Gastroesophageal sphincter (tissue), 4 donors: Measurements from ENCODE around the gene PCIF1. TPM values are rescaled to one million over a fixed set of nuclear protein-coding genes. Genes with fewer than 3 reads are reported as not detected.
"Not testable (repeated sequence)": the region's sequence is repeated elsewhere in the genome, so short reads cannot be mapped to it uniquely, and the experiment has no call there.

Experiments
- ATAC-seq: fragments of 150-250 bp; one replicate; pipeline ENCODE4 v1.9.1; 2016; ENCODE audit warnings: mild to moderate bottlenecking, moderate library complexity
- H3K27ac ChIP-seq, 4 donors: fragments of 200-600 bp; sonication (generic) in 3 of 4; 1 replicate in 3 of 4; 2 replicates in 1 of 4; pipeline ENCODE4 v1.5.1; 2016 to 2019
- H3K27me3 ChIP-seq: fragments of 200-600 bp; sonication (generic); one replicate; pipeline ENCODE4 v1.5.1; 2019
- H3K36me3 ChIP-seq, 2 donors: fragments of 200-600 bp; sonication (generic); one replicate each; pipeline ENCODE4 v1.5.1; 2019; ENCODE audit warnings: control low read depth in 1 of 2
- H3K4me1 ChIP-seq, 3 donors: fragments of 200-600 bp; sonication (generic); 1 replicate in 2 of 3; 2 replicates in 1 of 3; pipeline ENCODE4 v1.5.1; 2016 to 2019; ENCODE audit warnings: control low read depth in 2 of 3
- H3K4me3 ChIP-seq, 2 donors: fragments of 200-600 bp; sonication (generic); one replicate each; pipeline ENCODE4 v1.5.1; 2019; ENCODE audit warnings: mild to moderate bottlenecking in 1 of 2, moderate library complexity in 1 of 2
- H3K9me3 ChIP-seq, 3 donors: fragments of 200-600 bp; sonication (generic); one replicate each; pipeline ENCODE4 v1.5.1; 2017 to 2019; ENCODE audit warnings: control low read depth in 2 of 3
- EP300 ChIP-seq: sonication (generic); formaldehyde crosslinking; IDR thresholded peaks from one replicate; pipeline ENCODE4 v1.6.1; 2017; ENCODE audit warnings: antibody characterized with exemption, mild to moderate bottlenecking
- POLR2A ChIP-seq, 2 donors: fragments of 450-650 bp; IDR thresholded peaks; one replicate each; pipeline ENCODE4 v1.6.1; 2017; ENCODE audit warnings: antibody characterized with exemption in 2 of 2, mild to moderate bottlenecking in 2 of 2, moderate library complexity in 1 of 2
- POLR2AphosphoS5 ChIP-seq: sonication (generic); formaldehyde crosslinking; IDR thresholded peaks from one replicate; pipeline ENCODE4 v1.6.1; 2017; ENCODE audit warnings: antibody characterized with exemption
- WGBS, 2 donors: methylation state at CpG; one replicate each; pipeline ENCODE4 v1.1.5; 2018; ENCODE audit warnings: low coverage in 1 of 2; 5-methylcytosine and 5-hydroxymethylcytosine counted together
- total RNA-seq, 4 donors: library from RNA; depleted of rRNA; stranded (reverse); fragments of >200 nt; gene quantifications; one replicate each; pipeline ENCODE4 v1.1.0, GENCODE V29; 2016
- TF ChIP-seq, protein P1 (sequence below), 4 experiments: fragments of 200-600 bp in 2 of 4; fragments of 450-650 bp in 2 of 4; sonication (generic) in 1 of 4; IDR thresholded peaks; one replicate each; pipeline ENCODE4 v1.5.1; 2017 to 2019; ENCODE audit warnings: antibody characterized with exemption in 4 of 4, mild to moderate bottlenecking in 2 of 4, moderate library complexity in 2 of 4

The PCIF1 gene
- total RNA-seq, 4 donors from 2014 or later: 21.5 to 45.3 (median 39.2) TPM

DNA sequence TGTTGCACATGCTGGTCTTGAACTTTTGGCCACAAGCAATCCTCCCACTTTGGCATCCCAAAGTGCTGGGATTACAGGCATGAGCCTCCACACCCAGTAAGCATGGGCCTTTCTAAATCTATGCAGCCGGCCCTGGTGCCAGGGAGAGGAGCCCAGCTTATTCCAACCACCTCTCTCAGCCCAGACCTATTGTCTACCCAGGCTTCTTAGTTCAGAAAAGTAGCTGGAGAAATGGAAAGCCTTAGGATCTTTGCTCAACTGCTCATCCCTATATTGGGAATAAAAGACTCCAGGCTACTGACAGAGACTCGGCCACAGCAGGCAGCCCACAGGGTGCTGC, 7.8 kb upstream of the PCIF1 start:
- no peak overlapping the region for H3K27ac ChIP-seq

DNA sequence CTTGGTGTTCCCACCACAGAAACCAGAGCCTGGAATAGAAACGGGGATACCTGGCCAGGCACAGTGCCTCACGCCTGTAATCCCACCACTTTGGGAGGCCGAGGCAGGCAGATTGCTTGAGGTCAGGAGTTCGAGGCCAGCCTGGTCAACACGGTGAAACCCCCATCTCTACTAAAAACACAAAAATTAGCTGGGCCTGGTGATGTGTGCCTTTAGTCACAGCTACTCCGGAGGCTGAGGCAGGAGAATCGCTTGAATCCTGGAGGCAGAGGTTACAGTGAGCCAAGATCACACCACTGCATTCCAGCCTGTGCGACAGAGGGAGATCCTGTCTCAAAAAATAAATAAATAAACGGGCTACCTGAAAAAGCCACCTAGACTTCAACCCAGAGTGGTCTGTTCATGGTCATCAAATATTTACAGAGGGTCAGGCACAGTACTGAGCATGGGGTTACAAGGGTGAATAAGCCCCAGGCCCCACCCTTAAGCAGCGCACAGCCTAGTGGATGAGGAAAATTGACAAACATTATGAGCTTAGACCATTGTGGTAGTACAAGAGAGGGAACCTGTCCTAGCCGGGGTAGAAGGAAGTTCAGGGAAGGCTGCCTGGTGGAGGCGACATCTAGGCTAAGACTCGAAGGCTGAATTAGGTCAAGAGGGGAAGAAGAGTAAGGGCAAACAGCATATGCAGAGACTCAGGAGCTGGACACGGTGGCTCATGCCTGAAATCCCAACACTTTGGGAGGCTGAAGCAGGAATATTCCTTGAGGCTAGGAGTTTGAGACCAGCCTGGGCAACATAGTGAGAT, 7.2 kb upstream of the PCIF1 start:
- H3K36me3 ChIP-seq: no peaks in the 10 kb centered on the region
- no peak for ATAC-seq
- H3K4me3 ChIP-seq: no peak overlapping the region
- H3K27ac ChIP-seq: no peak overlapping the region
- H3K4me1 ChIP-seq: peaks cover 0 to 17% (median 15%) of the 10 kb centered on the region in 3 donors
- no peak for TF ChIP-seq EP300
- no peak for TF ChIP-seq POLR2AphosphoS5
- TF ChIP-seq POLR2A (IDR thresholded peaks at IDR 0.05): no peak
- TF ChIP-seq, protein P1, sequence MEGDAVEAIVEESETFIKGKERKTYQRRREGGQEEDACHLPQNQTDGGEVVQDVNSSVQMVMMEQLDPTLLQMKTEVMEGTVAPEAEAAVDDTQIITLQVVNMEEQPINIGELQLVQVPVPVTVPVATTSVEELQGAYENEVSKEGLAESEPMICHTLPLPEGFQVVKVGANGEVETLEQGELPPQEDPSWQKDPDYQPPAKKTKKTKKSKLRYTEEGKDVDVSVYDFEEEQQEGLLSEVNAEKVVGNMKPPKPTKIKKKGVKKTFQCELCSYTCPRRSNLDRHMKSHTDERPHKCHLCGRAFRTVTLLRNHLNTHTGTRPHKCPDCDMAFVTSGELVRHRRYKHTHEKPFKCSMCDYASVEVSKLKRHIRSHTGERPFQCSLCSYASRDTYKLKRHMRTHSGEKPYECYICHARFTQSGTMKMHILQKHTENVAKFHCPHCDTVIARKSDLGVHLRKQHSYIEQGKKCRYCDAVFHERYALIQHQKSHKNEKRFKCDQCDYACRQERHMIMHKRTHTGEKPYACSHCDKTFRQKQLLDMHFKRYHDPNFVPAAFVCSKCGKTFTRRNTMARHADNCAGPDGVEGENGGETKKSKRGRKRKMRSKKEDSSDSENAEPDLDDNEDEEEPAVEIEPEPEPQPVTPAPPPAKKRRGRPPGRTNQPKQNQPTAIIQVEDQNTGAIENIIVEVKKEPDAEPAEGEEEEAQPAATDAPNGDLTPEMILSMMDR (IDR thresholded peaks at IDR 0.05): no peak
- no peaks in the 10 kb centered on the region for H3K27me3 ChIP-seq
- H3K9me3 ChIP-seq: no peaks in the 10 kb centered on the region
- WGBS, 2 donors: 74 to 88% methylated on average over 7 to 8 of the region's 14 CpGs

More for the DNA sequence above, 7.8 kb upstream of the PCIF1 start:
- 40% methylated on average over 1 of the region's 2 CpGs; no CpG with 5 or more reads in 1 of the 2 donors for WGBS, 2 donors
- H3K4me1 ChIP-seq: peaks cover 0 to 18% (median 17%) of the 10 kb centered on the region in 3 donors
- no peaks in the 10 kb centered on the region for H3K9me3 ChIP-seq
- ATAC-seq: no peak
- no peaks in the 10 kb centered on the region for H3K27me3 ChIP-seq
- no peak overlapping the region for H3K4me3 ChIP-seq
- TF ChIP-seq POLR2AphosphoS5 (no peak), EP300 (no peak), POLR2A (IDR thresholded peaks at IDR 0.05) (no peak)
- TF ChIP-seq, protein P1 (IDR thresholded peaks at IDR 0.05): no peak
- H3K36me3 ChIP-seq: no peaks in the 10 kb centered on the region

DNA sequence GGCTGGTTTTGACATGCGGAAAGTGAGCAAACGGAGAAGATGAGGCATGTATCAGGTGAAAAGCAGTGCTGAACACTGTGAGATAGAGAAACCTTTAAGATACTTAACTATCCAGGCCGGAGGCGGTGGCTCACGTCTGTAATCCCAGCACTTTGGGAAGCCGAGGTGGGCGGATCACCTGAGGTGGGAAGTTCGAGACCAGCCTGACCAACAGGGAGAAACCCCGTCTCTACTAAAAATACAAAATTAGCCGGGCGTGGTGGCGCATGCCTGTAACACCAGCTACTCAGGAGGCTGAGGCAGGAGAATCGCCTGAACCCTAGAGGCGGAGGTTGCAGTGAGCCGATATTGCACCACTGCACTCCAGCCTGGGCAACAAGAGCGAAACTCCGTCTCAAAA, 2.8 kb upstream of the PCIF1 start:
- not testable (repeated sequence) for ATAC-seq, H3K27ac ChIP-seq, H3K36me3 ChIP-seq, H3K4me3 ChIP-seq, H3K9me3 ChIP-seq, H3K27me3 ChIP-seq
- WGBS, 2 donors: 86 to 87% methylated on average over 9 to 10 of the region's 17 CpGs
- peaks cover 0 to 26% (median 7%) of the 10 kb centered on the region in 3 donors for H3K4me1 ChIP-seq

DNA sequence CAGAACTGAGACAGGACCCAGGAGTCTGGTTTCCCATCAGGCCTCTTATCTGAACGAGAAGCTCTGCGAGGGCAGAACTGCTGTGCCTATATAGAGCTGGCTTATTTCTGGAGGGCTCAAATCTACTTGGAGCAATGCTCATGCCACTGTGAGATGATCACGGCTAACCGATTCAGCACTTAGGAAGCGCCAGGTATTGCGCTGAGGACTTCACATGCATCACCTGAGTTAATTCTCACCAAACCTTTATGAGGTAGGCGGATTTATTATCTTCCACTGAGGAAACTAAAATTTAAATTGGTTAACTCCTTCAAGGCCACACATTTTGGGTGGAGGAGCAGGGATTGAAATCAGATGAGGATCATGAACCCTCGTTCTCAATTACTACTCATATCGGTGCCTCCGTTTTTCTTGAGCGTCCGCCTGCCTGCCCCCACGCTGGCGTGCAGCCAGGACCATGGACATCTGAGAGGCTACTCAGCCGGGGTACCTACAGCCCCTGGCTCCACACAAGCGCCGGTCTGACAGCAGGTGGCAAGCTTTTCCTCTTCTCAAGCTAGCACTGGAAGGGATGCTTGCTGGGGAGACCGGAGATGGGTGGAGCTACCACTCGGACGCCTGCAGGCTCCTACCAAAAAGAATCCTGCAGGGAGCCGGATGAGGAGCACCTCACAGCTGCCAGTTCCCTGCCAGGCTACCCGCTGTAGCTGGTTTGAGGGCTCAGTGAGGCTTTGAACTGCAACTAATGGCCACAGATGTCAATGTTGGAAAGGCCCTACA, 1.0 kb upstream of the PCIF1 start:
- Histone ChIP-seq H3K36me3 (peaks cover 0 to 15% of the 10 kb centered on the region in 2 donors), H3K9me3 (no peaks in the 10 kb centered on the region), H3K27me3 (no peaks in the 10 kb centered on the region), H3K27ac (peak overlapping the region; percentile 97 to 100 (median 98)), H3K4me3 (peak overlapping the region; percentile 72 to 87), H3K4me1 (peaks cover 0 to 41% (median 7%) of the 10 kb centered on the region in 3 donors)
- WGBS, 2 donors: 12 to 69% methylated on average over 5 to 11 of the region's 22 CpGs
- ATAC-seq: no peak
- no peak for TF ChIP-seq EP300
- TF ChIP-seq, protein P1 (IDR thresholded peaks at IDR 0.05): peak in 3 of 4 experiments; percentile 26 to 43 (median 32)

DNA sequence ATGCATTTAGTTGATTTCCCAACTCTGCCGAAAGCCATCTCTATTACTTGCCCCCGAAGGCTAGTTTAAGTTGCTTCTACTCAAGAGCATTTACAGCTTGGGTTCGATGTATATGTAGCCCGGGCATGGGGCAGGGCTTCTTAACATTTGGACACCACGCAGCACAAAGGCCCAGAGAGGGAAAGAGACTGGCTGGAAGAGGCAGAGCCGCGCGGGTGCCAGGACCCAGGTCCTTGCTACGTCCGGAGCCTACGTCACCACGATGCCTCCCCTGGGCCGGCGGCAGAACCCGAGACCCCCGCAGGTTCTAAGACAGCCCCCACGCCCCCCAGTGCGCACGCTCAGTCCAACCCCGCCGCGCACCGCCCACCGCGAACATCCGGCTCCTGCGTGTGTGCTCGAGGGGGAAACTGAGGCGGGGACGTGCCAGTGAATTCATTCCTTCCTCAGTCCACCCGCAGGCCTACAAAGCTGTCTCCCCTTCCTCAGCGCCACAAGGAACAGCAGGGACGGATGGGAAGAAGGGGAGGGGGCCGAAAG, 367 bp upstream of the PCIF1 start:
- TF ChIP-seq POLR2A (IDR thresholded peaks at IDR 0.05): no peak
- TF ChIP-seq, protein P1 (IDR thresholded peaks at IDR 0.05): no peak
- no peak for TF ChIP-seq EP300
- no peak for TF ChIP-seq POLR2AphosphoS5
- WGBS, 2 donors: no CpG with 5 or more reads among the region's 34 CpGs
- Histone ChIP-seq H3K27me3 (no peaks in the 10 kb centered on the region), H3K36me3 (peaks cover 0 to 21% of the 10 kb centered on the region in 2 donors), H3K27ac (peak overlapping the region; percentile 97 to 100 (median 98)), H3K4me1 (peaks cover 0 to 44% (median 7%) of the 10 kb centered on the region in 3 donors), H3K9me3 (no peaks in the 10 kb centered on the region), H3K4me3 (peak overlapping the region; percentile 72 to 87)
- ATAC-seq: peak; percentile 27
